GM21423 (cell line): Measurements from ENCODE around the gene GPRIN1.
"Not testable (repeated sequence)": the region's sequence is repeated elsewhere in the genome, so short reads cannot be mapped to it uniquely, and the experiment has no call there.

ENCODE experiments used
- ATAC-seq: cut with Tn5 transposase; IDR thresholded peaks from one replicate; pipeline ENCODE4 v1.9.1; 2021; ENCODE audit warnings: mild to moderate bottlenecking, moderate library complexity; ENCODE audit not compliant: unreplicated experiment

GPRIN1 gene

GRCh38 chr5:176575488-176576422 lies 34.2 kb downstream of the GPRIN1 start:
- ATAC-seq = no peak

DNA sequence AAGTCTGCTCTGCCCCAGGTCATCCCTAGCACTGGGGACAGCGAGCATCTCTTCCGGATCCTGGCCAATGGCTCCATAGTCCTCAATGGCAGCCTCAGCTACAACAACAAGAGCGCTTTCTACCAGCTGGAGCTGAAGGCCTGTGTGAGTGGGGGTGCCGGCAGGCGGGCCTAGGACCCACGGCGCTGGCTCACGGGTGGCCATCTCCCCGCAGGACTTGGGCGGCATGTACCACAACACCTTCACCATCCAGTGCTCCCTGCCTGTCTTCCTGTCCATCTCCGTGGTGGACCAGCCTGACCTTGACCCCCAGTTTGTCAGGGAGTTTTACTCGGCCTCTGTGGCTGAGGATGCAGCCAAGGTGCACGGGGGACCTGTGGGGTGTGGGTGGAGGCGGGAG lies 34.9 kb downstream of the GPRIN1 start:
- no peak for ATAC-seq

DNA sequence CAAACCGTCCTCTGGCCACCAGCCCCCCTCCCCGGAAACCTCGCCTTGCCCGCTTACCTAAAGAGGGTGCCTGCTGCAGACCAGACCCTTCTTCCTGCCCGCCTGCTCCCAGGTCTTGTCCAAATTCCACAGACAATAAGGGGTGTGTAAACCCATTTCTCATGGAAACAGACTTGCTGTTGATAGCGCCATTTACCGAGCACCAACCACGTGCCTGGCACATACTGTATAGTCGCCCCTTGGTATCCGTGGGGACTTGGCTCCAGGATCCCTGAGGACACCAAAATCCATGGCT lies 35.7 kb downstream of the GPRIN1 start:
- ATAC-seq = no peak

DNA sequence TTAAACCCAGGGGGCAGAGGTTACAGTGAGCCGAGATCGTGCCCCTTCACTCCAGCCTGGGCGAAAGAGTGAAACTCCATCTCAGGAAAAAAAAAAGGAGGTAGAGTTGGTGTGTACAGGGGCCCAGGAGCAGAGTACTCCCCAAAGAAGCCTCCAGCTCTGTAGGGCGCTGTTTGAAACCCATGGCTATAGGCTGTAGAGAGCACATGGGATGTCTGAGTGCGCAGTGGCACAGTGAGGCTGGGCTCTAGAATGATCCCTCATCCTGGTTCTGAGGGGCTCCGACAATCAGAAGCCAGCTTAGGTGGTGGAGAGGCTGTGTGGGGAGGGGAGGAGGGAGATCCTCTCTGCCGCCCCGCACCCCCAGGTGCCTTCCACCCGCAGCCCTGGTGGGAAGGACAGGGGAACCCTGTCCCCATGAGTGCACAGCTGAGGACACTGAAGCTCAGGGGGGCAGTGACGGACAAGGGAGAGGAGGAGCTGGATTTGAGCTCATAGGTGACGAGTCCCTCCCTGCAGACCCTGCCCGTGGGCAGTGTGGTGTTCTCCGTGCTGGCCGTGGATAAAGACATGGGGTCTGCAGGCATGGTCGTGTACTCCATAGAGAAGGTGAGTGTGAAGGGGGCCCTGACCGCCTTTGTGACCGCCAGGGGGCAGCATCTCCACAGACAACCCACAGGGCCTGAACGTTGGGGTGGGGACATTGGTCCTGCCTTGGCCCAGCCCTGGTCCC lies 36.2 kb downstream of the GPRIN1 start:
- ATAC-seq = no peak

DNA sequence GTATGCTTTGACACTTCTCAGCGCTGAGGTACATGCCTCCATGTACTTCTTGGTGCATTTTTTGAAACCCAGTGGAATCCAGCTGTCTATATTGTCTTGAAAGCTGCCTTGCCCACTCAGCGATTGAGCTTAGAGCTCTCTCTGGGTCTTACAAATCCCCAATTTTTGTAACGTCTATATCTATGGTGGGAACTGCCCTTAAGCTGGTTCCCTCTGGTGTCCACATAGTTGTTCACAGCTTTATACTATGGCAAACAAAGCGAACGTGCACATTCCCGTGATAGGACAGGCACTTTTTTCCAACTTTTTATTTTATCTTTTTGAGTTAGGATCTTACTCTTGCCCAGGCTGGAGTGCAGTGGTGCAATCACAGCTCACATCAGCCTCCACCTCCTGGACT lies 39.9 kb downstream of the GPRIN1 start:
- no peak for ATAC-seq

DNA sequence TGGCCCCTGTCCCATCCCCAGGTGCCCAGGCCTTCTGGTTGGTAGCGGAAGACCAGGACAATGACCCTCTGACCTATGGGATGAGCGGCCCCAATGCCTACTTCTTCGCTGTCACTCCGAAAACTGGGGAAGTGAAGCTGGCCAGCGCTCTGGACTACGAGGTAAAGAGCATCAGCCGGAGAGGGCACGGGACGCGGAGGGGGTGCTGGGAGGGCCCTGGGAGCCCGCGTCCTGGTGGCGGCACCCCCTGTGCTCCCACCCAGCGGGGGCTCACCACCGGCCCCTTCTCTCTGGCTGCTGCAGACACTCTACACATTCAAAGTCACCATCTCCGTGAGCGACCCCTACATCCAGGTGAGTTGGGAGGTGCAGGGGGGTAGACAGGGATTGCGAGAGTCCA lies 41.3 kb downstream of the GPRIN1 start:
- ATAC-seq = no peak

GRCh38 chr5:176565760-176566288 lies 44.1 kb downstream of the GPRIN1 start:
- no peak for ATAC-seq

DNA sequence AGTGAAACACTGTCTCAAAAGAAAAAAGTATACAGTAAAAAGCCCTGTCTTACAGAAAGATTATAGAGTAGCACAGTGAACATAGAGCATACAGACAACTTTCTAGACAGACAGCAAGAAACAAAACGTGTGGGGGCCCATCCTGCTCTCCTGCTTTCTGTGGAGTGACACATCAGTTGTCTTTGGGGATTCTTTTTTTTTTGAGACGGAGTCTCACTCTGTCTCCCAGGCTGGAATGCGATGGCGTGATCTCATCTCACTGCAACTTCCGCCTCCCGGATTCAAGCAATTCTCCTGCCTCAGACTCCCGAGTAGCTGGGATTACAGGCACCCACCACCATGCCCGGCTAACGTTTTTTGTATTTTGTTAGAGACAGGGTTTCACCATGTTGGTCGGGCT lies 46.0 kb downstream of the GPRIN1 start:
- ATAC-seq = no peak

GRCh38 chr5:176562189-176562588 lies 47.8 kb downstream of the GPRIN1 start:
- ATAC-seq = no peak

DNA sequence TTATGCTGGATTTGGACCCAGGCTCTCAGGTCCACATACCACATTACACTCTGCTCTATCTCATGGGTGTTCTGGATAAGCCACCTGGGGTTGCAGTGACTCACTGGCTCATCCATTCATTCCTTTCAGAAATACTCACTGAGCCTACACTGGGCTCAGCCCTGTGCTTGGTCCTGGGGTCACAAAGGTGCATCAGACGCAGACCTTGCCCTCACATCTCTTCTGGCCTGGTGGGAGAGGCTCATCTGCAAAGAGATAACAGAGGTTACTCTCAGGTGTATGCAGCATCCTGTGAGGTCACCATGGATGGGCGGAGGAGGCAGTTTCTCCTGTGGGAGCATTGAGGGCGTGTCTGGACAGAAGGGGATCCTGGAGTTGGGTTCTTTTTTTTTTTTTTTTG lies 48.7 kb downstream of the GPRIN1 start:
- ATAC-seq = no peak

DNA sequence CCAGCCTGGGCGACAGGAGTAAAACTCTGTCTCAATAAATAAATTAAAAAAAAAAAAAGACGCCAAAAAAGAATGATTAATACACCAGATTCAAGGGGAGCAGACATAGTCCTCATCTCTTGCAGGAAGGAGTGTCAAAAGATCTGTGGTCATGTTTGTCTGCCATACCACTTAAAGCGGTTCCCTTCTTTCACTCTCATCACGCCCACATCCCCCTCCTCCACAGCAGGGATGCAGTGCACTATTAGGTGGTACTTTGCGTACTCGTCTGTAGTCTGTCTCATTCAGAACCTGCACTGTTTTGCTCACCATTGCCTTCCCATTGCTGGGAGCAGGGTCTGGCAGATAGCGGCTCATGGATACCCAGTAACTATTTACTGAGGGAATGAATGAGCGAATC lies 49.6 kb downstream of the GPRIN1 start:
- ATAC-seq = no peak

GRCh38 chr5:176559683-176560082 lies 50.3 kb downstream of the GPRIN1 start:
- ATAC-seq = no peak

DNA sequence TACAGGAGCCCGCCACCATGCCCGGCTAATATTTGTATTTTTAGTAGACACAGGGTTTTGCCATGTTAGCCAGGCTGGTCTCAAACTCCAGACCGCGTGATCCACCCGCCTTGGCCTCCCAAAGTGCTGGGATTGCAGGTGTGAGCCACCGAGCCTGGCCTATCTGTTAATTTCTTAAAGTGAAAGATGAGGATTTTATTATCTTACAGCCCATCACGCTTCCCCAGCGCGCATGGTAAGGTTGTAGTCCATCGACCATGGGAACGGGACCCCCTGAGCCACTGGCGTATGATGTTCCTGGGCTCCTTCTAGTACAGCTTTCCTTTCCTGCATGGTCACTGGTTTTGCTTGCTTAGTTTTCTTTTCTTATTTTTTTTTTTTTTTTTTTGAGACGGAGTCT lies 52.1 kb downstream of the GPRIN1 start:
- no peak for ATAC-seq

DNA sequence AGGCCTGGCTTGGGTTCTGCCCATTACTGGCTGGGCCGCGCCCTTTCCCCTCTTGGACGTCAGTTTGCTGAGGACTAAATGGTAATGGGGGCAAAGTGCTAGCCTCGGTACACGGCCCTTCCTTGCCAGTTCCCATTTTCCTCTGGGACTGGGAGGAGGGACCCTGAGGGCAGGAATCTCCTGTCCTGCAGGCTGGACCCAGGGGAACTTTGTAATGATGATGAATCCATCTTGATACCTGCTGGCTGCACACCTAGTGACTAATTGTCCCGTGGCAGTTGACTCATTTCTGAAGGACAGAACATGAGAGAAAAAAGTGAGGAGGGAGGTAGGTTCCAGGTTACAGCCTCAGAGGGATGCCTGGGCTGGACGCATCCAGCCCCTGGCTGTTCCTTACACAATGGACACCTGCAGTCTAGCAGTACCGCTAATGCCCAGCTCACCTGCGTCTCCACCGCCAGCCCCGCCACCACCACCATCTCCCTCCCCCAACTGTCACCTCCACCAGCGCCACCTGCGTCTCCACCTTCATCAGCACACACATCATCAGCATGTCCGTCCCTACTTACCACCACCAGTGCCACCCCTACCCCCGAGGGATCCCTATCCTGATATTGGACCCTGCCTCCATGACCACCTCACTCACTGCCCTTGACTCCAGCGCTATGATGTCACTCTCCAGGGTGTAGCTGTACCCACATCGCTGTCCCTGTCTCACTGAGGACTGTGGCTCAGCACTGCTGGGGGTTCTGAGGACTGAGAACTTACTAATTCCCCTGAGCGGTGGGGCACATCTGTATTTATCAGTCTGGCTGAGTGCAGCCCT lies 56.5 kb downstream of the GPRIN1 start:
- ATAC-seq = no peak

- ATAC-seq = no peak
These were observed 57.6 kb downstream of the GPRIN1 start for GRCh38 chr5:176552332-176552869.

DNA sequence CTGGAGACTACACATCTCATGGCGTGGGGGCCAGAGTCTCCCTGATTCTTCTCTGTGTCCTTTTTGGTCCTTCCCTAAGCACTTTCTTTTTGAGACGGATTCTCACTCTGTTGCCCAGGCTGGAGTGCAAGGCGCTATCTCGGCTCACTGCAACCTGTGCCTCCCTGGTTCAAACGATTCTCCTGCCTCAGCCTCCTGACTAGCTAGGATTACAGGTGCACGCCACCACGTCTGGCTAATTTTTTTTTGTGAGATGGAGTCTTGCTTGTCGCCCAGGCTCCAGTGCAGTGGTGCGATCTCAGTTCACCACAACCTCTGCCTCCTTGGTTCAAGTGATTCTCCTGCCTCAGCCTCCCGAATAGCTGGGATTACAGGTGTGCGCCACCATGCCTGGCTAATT lies 59.0 kb downstream of the GPRIN1 start:
- not testable (repeated sequence) for ATAC-seq

- no peak for ATAC-seq
These were observed 59.6 kb downstream of the GPRIN1 start for GRCh38 chr5:176550275-176550831.

GRCh38 chr5:176549871-176550270 lies 60.1 kb downstream of the GPRIN1 start:
- no peak for ATAC-seq

DNA sequence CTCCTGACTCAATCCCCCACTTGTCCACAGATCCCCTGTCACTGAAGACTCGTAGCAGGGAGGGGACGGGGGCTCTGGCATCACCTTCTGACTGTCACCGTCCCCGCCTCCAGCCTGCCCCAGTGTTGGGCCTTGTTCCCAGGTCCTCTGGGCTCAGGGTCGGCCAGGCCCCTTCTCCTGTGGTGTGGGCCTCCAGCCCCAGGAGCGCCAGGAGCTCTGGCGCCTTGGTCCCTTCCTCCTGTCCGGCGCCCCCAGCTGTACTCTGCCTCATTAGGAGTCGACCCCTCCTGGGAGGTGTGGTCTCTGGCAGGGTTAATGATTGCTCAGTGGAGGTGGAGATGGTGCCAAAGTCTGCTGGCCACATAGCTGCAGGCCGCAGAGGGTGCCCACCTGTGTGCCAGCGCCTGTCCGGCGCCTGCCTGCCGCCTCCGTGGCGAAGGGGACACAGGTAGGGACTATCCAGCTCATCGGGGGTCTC lies 61.0 kb downstream of the GPRIN1 start, which contains the start of gene CDHR2:
Gene CDHR2, plus strand, starts transcription at position 376 of the 478 bp plus-strand sequence. CDS start 16,011 bp downstream, outside the sequence.
- ATAC-seq = no peak

DNA sequence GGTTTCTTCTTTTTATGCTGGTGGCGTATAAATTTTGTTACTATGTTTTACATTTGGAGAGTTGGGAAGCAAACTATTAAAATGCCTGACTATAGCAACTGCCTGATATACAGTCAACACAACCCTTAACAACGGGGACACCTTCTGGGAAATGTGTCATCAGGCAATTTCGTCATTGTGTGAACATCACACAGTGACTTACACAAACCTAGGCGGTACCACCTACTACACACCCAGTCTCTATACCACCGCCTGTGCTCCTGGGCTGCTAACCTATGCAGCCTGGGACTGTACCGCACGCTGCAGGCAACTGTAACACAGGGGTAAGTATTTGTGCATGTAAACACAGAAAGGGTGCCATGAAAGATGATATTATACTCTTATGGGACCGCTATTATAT lies 62.2 kb downstream of the GPRIN1 start:
- no peak for ATAC-seq
